Measurements from ENCODE around the gene TRAF4.
A peak's percentile ranks its signal among the peaks of the same experiment; 100 is the strongest.

TRAF4 gene, protein sequence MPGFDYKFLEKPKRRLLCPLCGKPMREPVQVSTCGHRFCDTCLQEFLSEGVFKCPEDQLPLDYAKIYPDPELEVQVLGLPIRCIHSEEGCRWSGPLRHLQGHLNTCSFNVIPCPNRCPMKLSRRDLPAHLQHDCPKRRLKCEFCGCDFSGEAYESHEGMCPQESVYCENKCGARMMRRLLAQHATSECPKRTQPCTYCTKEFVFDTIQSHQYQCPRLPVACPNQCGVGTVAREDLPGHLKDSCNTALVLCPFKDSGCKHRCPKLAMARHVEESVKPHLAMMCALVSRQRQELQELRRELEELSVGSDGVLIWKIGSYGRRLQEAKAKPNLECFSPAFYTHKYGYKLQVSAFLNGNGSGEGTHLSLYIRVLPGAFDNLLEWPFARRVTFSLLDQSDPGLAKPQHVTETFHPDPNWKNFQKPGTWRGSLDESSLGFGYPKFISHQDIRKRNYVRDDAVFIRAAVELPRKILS

DNA sequence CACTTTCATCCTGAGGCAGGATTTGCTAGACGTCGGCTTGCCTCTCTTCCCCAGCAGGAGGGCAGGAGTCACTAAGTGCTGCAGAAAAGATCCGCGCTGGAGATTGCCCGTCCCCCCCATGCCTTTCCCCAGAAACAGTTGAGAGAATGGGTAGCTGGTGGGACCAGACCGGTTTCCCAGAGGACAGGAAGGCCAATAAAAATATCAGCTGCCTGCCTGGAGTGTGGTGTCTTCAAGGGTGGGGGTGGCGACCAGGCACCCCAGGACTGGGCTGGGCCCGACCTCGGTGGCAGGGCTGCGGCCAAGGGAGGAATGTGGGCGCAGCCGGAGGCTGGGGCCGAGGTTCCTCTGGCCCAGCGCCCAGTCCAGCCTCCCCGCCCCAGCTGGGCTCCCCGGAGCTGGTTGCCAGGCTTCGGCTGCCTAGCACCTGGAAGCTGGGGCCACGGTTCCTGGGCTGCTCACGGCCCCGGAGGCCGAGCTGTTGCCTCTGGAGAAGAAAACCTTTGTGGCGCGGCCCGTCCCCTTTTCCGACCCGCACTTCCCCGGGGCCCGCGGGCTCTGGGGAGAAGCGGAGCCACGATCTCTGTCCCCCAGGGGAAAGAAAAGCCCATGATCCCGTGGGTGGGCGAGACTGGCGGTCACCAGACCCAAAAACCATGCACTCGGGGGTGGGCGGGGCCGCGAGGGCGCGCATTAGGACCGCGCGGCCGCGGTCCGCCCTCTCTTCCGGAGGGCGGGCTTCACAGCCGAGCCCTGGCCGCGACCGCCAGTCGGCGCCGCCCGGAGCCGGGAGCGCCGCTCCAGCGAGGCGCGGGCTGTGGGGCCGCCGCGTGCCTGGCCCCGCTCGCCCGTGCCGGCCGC lies at the start of gene TRAF4:
TRAF4 (plus strand) TSS at position 769 of the 861 bp plus-strand sequence. CDS start 102 bp downstream, outside the sequence.
- H3K9ac ChIP-seq (ENCODE audit: low read depth in 1 of 2, low read length in 2 of 2), result peak within 1 kb of the TSS; percentile 83 to 94
- no peaks in the 10 kb centered on the region for H3K9me3 ChIP-seq (ENCODE audit: control insufficient read depth in 2 of 2, low read length in 2 of 2)
- peaks cover 11 to 14% of the 10 kb centered on the region in 2 donors for H3K36me3 ChIP-seq (ENCODE audit: control insufficient read depth in 2 of 2, insufficient read depth in 2 of 2, low read length in 2 of 2)
- peak within 1 kb of the TSS; percentile 97 to 98 for H3K27ac ChIP-seq (ENCODE audit: low read depth in 2 of 2, low read length in 2 of 2)
- no peaks in the 10 kb centered on the region for H3K27me3 ChIP-seq (ENCODE audit: control insufficient read depth in 2 of 2, insufficient read depth in 2 of 2, low read length in 2 of 2)
- peaks cover 62% of the 10 kb centered on the region in 2 donors for H3K4me1 ChIP-seq (ENCODE audit: control insufficient read depth in 2 of 2, insufficient read depth in 2 of 2, low read length in 2 of 2)
- peak within 1 kb of the TSS; percentile 76 to 83 for H3K4me3 ChIP-seq (ENCODE audit: low read length in 2 of 2)

DNA sequence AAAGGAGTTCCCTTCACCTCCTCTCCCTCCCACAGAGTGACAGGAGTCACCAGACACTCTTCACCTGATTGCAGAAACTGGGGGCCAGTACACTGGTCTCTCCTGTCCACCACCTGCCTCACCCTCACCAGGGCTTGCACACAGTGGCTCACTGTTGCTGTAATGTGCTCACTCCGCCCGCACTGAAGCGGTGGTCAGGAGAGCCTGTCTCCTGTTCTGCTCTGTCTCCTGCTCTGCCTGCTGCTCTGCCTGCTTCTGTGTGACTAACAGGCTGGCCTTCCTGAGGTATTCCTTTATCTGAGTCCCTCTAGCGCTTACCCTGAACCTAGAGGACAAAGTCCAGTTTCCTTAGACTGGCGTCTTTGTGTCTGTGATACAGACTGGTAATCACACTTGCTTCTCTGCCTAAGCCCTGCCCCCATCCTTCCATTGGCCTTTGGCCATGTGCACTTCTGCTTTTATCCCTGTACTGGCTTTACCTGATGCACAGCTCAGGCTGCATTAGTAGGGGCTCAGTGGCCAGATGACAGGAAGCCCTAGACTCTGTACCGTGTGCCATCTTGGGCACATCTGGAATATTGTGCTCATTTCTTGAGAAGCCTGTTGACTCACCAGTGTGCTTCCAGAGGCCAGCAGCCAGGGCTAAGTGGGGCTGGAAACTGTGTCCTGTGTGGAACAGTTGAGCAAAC lies 45.4 kb upstream of the TRAF4 start:
- peak overlapping the region; percentile 64 to 82 for H3K27ac ChIP-seq (ENCODE audit: low read depth in 2 of 2, low read length in 2 of 2)
- peak overlapping the region in 1 of 2 donors; percentile 31 for H3K4me3 ChIP-seq (ENCODE audit: low read length in 2 of 2)
- peak overlapping the region in 1 of 2 donors; percentile 38 for H3K9ac ChIP-seq (ENCODE audit: low read depth in 1 of 2, low read length in 2 of 2)
- H3K4me1 ChIP-seq (ENCODE audit: control insufficient read depth in 2 of 2, insufficient read depth in 2 of 2, low read length in 2 of 2), result peaks cover 19 to 20% of the 10 kb centered on the region in 2 donors
- H3K27me3 ChIP-seq (ENCODE audit: control insufficient read depth in 2 of 2, insufficient read depth in 2 of 2, low read length in 2 of 2), result no peaks in the 10 kb centered on the region
- peaks cover 89 to 94% of the 10 kb centered on the region in 2 donors for H3K36me3 ChIP-seq (ENCODE audit: control insufficient read depth in 2 of 2, insufficient read depth in 2 of 2, low read length in 2 of 2)
- H3K9me3 ChIP-seq (ENCODE audit: control insufficient read depth in 2 of 2, low read length in 2 of 2), result no peaks in the 10 kb centered on the region

DNA sequence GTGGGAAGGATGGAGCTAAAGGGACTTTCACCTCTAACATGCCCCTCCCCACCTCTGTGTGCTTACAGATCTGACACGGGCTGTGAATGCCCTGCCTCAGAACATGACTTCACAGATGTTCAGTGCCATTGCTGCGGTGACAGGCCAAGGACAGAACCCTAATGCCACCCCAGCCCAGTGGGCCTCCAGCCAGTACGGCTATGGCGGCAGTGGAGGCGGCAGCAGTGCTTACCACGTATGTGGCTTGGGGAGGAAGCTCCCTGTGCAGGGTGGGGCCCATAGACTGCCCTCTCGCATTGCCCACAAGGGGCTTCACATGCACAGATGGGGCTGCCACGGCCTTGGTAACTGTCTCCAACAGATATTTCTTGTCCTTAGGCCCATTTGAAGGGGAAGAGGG lies 43.5 kb upstream of the TRAF4 start:
- Histone ChIP-seq H3K4me3 (ENCODE audit: low read length in 2 of 2) (no peak overlapping the region), H3K9ac (ENCODE audit: low read depth in 1 of 2, low read length in 2 of 2) (no peak overlapping the region), H3K27me3 (ENCODE audit: control insufficient read depth in 2 of 2, insufficient read depth in 2 of 2, low read length in 2 of 2) (no peaks in the 10 kb centered on the region), H3K9me3 (ENCODE audit: control insufficient read depth in 2 of 2, low read length in 2 of 2) (no peaks in the 10 kb centered on the region), H3K27ac (ENCODE audit: low read depth in 2 of 2, low read length in 2 of 2) (no peak overlapping the region), H3K4me1 (ENCODE audit: control insufficient read depth in 2 of 2, insufficient read depth in 2 of 2, low read length in 2 of 2) (peaks cover 19 to 20% of the 10 kb centered on the region in 2 donors), H3K36me3 (ENCODE audit: control insufficient read depth in 2 of 2, insufficient read depth in 2 of 2, low read length in 2 of 2) (peaks cover 76 to 87% of the 10 kb centered on the region in 2 donors)

DNA sequence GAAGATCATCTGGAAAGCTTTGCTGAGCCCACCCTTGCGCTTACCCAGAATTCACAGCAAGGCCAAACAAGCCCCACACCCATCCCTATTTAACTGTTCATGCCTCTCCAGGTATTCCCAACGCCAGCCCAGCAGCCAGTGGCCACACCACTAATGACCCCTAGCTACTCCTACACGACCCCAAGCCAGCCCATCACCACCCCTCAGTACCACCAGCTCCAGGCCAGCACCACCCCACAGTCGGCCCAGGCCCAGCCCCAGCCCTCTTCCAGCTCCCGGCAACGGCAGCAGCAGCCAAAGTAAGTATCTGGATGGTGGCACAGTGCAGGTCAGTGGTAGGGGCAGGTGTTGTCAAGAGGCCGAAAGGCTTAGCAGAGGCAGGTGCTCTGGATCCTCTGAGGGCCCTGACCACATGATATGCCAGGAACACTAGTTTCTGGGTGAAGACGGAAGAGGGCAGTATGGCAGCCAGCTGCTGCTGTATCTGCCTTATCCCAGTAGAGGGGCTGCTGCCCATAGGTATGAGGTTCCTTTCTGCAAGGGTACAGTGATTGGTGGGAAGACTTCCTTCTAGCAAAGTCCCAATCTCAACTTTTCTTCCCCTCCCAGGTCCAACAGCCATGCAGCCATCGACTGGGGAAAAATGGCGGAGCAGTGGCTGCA lies 42.9 kb upstream of the TRAF4 start:
- Histone ChIP-seq H3K36me3 (ENCODE audit: control insufficient read depth in 2 of 2, insufficient read depth in 2 of 2, low read length in 2 of 2) (peaks cover 69 to 82% of the 10 kb centered on the region in 2 donors), H3K9ac (ENCODE audit: low read depth in 1 of 2, low read length in 2 of 2) (no peak overlapping the region), H3K27me3 (ENCODE audit: control insufficient read depth in 2 of 2, insufficient read depth in 2 of 2, low read length in 2 of 2) (no peaks in the 10 kb centered on the region), H3K27ac (ENCODE audit: low read depth in 2 of 2, low read length in 2 of 2) (no peak overlapping the region), H3K9me3 (ENCODE audit: control insufficient read depth in 2 of 2, low read length in 2 of 2) (no peaks in the 10 kb centered on the region), H3K4me1 (ENCODE audit: control insufficient read depth in 2 of 2, insufficient read depth in 2 of 2, low read length in 2 of 2) (peaks cover 19 to 20% of the 10 kb centered on the region in 2 donors), H3K4me3 (ENCODE audit: low read length in 2 of 2) (no peak overlapping the region)

DNA sequence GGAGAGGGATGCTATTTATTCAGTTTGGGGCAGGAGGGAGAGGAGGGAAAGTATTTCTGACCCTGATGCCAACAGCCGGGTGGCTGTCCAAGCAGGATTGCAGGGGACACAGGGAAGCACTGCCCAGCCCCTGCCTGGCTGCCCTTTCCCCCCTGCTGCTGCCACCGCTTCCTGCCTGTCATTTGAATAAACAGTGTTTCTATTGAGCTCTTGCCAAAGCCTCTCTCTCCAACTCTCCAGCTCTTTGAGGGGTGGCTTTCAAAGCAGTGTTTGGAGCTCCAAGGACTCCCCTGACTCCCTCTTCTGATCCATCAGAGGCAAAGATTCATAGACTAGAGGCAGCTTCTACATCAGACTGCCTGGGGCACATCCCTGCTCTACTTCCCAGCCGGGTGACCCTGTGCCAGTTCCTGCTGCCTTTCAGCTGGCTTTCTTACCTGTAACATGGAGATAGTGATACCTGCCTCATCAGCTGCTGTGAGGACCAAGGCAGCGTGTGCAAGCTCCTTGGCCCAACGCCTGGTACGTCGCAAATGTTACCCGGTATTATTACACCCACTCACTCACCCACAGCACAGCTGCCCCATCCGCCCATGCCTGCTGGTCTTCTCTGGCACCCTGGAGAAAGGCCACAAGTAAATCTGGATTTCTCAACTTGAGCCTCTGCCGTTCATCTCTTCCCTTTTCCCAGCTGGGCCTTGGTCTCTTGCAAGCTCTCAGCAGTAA lies 41.6 kb upstream of the TRAF4 start:
- no peak overlapping the region for H3K4me3 ChIP-seq (ENCODE audit: low read length in 2 of 2)

DNA sequence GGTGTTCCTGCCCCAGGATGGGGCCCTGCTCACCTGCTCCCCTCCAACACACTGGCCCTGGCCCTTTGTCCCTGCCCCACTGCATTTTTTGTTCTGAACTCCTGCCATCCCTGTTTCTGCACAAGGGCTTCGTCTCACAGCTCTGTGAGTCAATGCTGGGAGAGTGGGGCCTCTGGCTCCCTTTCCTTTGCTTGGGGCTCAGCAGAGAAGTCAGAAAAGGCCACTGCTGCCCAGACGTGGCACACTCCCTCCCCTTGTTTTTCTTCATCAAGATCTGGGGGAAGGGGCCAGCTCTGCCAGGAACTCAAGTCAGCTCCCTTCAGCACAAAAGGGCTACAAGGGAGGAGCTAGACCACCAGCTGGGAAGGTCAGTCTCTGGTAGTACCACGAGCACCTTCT lies 41.1 kb upstream of the TRAF4 start:
- Histone ChIP-seq H3K4me1 (ENCODE audit: control insufficient read depth in 2 of 2, insufficient read depth in 2 of 2, low read length in 2 of 2) (peaks cover 13 to 15% of the 10 kb centered on the region in 2 donors), H3K4me3 (ENCODE audit: low read length in 2 of 2) (no peak overlapping the region), H3K27me3 (ENCODE audit: control insufficient read depth in 2 of 2, insufficient read depth in 2 of 2, low read length in 2 of 2) (no peaks in the 10 kb centered on the region), H3K9me3 (ENCODE audit: control insufficient read depth in 2 of 2, low read length in 2 of 2) (no peaks in the 10 kb centered on the region), H3K9ac (ENCODE audit: low read depth in 1 of 2, low read length in 2 of 2) (no peak overlapping the region), H3K27ac (ENCODE audit: low read depth in 2 of 2, low read length in 2 of 2) (no peak overlapping the region), H3K36me3 (ENCODE audit: control insufficient read depth in 2 of 2, insufficient read depth in 2 of 2, low read length in 2 of 2) (peaks cover 55 to 67% of the 10 kb centered on the region in 2 donors)

More for the DNA sequence above, 41.6 kb upstream of the TRAF4 start:
- Histone ChIP-seq H3K27me3 (ENCODE audit: control insufficient read depth in 2 of 2, insufficient read depth in 2 of 2, low read length in 2 of 2) (no peaks in the 10 kb centered on the region), H3K9ac (ENCODE audit: low read depth in 1 of 2, low read length in 2 of 2) (no peak overlapping the region), H3K4me1 (ENCODE audit: control insufficient read depth in 2 of 2, insufficient read depth in 2 of 2, low read length in 2 of 2) (peaks cover 18 to 20% of the 10 kb centered on the region in 2 donors), H3K36me3 (ENCODE audit: control insufficient read depth in 2 of 2, insufficient read depth in 2 of 2, low read length in 2 of 2) (peaks cover 60 to 73% of the 10 kb centered on the region in 2 donors), H3K9me3 (ENCODE audit: control insufficient read depth in 2 of 2, low read length in 2 of 2) (no peaks in the 10 kb centered on the region), H3K27ac (ENCODE audit: low read depth in 2 of 2, low read length in 2 of 2) (no peak overlapping the region)

DNA sequence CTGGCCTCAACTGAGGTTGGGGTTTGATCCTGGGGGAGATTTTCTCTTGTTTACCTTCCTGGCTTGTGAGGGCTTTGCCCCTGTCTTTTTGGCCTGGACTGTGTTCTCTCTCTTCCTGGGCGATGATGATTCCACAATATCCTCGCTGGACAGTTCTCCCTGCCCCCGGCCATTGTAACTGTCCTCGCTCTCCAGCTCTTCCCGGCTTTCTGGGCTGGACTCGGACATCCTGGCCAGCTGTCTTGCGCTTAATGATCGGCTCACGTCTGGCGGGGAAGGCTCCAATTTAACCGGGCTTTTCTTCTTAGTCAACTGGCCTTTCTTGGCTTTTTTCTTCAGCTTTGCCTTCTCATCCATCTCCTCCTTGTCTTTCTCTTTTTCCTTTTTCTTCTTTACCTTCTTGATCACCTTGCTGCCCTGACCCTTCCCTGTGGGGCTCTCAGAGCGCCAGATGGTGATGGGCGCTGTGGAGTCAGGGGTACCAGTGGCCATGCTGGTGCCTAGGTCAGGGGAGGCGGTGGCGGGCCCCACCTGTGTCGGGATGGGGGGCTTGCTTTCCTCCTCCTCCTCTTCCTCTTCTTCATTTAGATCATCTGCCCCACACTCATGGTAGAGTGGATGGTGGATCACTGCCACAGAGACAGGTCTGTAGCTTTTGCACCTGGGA lies 40.1 kb upstream of the TRAF4 start:
- peaks cover 6 to 8% of the 10 kb centered on the region in 2 donors for H3K4me1 ChIP-seq (ENCODE audit: control insufficient read depth in 2 of 2, insufficient read depth in 2 of 2, low read length in 2 of 2)
- H3K9ac ChIP-seq (ENCODE audit: low read depth in 1 of 2, low read length in 2 of 2), result no peak overlapping the region
- no peak overlapping the region for H3K27ac ChIP-seq (ENCODE audit: low read depth in 2 of 2, low read length in 2 of 2)
- H3K36me3 ChIP-seq (ENCODE audit: control insufficient read depth in 2 of 2, insufficient read depth in 2 of 2, low read length in 2 of 2), result peaks cover 46 to 58% of the 10 kb centered on the region in 2 donors
- H3K9me3 ChIP-seq (ENCODE audit: control insufficient read depth in 2 of 2, low read length in 2 of 2), result no peaks in the 10 kb centered on the region
- no peak overlapping the region for H3K4me3 ChIP-seq (ENCODE audit: low read length in 2 of 2)
- no peaks in the 10 kb centered on the region for H3K27me3 ChIP-seq (ENCODE audit: control insufficient read depth in 2 of 2, insufficient read depth in 2 of 2, low read length in 2 of 2)

DNA sequence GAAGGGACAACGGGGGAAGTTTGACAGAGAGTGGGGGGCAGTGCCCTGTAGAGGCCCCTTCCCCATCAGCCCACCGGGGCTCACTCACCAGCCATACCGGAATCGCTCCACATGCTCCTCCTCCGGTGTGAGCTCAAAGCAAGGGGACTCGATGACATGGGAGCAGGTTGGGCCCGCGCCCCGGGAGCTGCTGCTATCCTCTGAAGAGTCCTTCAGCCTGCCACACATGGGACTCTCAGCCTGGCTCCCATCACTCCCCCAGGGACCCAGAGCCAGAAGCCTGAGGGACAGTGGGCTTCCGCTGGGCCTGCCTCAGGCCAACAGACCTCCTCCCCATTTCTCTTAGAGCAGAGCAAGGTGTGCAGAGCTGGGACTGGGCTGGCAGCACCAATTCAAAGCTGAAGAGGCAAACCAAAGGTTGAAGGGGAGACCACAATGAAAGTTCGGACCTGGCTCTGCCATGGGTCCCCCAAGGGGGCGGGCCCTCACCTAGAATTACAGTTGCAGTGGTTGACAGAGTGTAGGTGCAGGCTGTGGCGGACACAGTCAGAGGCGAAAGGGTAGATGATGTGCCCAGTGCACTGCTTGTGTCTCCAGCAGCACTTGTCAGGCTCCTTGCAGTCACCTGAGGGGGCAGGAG lies 39.5 kb upstream of the TRAF4 start:
- no peaks in the 10 kb centered on the region for H3K27me3 ChIP-seq (ENCODE audit: control insufficient read depth in 2 of 2, insufficient read depth in 2 of 2, low read length in 2 of 2)
- H3K9ac ChIP-seq (ENCODE audit: low read depth in 1 of 2, low read length in 2 of 2), result no peak overlapping the region
- H3K9me3 ChIP-seq (ENCODE audit: control insufficient read depth in 2 of 2, low read length in 2 of 2), result no peaks in the 10 kb centered on the region
- H3K4me3 ChIP-seq (ENCODE audit: low read length in 2 of 2), result no peak overlapping the region
- peaks cover 40 to 52% of the 10 kb centered on the region in 2 donors for H3K36me3 ChIP-seq (ENCODE audit: control insufficient read depth in 2 of 2, insufficient read depth in 2 of 2, low read length in 2 of 2)
- H3K4me1 ChIP-seq (ENCODE audit: control insufficient read depth in 2 of 2, insufficient read depth in 2 of 2, low read length in 2 of 2), result peaks cover 1 to 4% of the 10 kb centered on the region in 2 donors
- no peak overlapping the region for H3K27ac ChIP-seq (ENCODE audit: low read depth in 2 of 2, low read length in 2 of 2)

Data from mucosa of rectum (tissue), 2 donors.